HL-60 (cell line): ENCODE measurements around the gene C11orf54.

ENCODE experiments used
- DNase-seq, 2 experiments: peaks; one replicate each; pipeline ENCODE4 v3.0.0-alpha.2; 2010 to 2020; ENCODE audit warnings: low read depth in 1 of 2, low spot score in 1 of 2
- H3K27ac ChIP-seq: fragments of 250-450 bp; sonication (Bioruptor Pico); replicated peaks from 2 replicates; pipeline ENCODE4 v1.5.1; 2020; ENCODE audit warnings: mild to moderate bottlenecking, moderate library complexity
- H3K27me3 ChIP-seq: fragments of 250-450 bp; sonication (Bioruptor Pico); 2 replicates; pipeline ENCODE4 v1.5.1; 2021; ENCODE audit warnings: mild to moderate bottlenecking, moderate library complexity; ENCODE audit not compliant: insufficient read depth, poor library complexity, severe bottlenecking
- H3K4me3 ChIP-seq: replicated peaks from 2 replicates; pipeline ENCODE4 v1.5.1; 2011; ENCODE audit warnings: mild to moderate bottlenecking, control low read depth, low read length; ENCODE audit not compliant: insufficient read depth
- CTCF ChIP-seq: IDR thresholded peaks from one replicate; pipeline ENCODE4 v1.5.1; 2011; ENCODE audit warnings: low read length, control low read depth, inconsistent platforms; ENCODE audit not compliant: insufficient read depth
- GABPA ChIP-seq: IDR thresholded peaks from 2 replicates; pipeline ENCODE4 v1.6.1; 2012; ENCODE audit warnings: low read depth
- POLR2AphosphoS5 ChIP-seq: IDR thresholded peaks from 2 replicates; pipeline ENCODE4 v1.6.1; 2012; ENCODE audit warnings: low read depth
- SPI1 ChIP-seq: IDR thresholded peaks from 2 replicates; pipeline ENCODE4 v1.6.1; 2012; ENCODE audit warnings: low read depth, mild to moderate bottlenecking, borderline replicate concordance
- TF ChIP-seq, protein P1 (sequence below): IDR thresholded peaks from 2 replicates; pipeline ENCODE4 v1.6.1; 2012; ENCODE audit warnings: low read depth; ENCODE audit not compliant: insufficient replicate concordance

Gene C11orf54

DNA sequence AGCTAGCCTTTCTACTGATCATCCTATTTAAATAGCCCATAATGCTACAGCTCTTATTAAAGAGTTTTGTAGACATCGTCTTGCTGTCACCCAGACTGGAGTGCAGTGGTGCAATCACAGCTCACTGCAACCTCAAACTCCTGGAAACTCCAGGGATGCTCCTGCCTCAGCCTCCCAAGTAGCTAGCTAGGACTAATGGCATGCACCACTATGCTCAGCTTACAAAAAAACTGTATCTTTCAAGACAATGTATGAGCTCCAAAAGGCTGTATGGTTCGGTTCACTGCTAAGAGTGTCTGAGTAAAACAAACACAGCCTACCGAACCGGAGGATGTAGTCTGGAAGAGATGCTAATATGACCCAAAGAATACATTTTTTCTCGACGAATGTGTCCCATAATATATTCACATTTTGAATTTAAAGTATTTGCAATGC is 2.8 kb upstream of the C11orf54 start:
- Histone ChIP-seq H3K27me3 (no peaks in the 10 kb centered on the region), H3K4me3 (peak overlapping the region; percentile 90), H3K27ac (peak overlapping the region; percentile 98)
- DNase-seq, result no peak
- TF ChIP-seq CTCF (no peak), SPI1 (no peak), GABPA (no peak), POLR2AphosphoS5 (peak; percentile 69)
- TF ChIP-seq, protein P1, sequence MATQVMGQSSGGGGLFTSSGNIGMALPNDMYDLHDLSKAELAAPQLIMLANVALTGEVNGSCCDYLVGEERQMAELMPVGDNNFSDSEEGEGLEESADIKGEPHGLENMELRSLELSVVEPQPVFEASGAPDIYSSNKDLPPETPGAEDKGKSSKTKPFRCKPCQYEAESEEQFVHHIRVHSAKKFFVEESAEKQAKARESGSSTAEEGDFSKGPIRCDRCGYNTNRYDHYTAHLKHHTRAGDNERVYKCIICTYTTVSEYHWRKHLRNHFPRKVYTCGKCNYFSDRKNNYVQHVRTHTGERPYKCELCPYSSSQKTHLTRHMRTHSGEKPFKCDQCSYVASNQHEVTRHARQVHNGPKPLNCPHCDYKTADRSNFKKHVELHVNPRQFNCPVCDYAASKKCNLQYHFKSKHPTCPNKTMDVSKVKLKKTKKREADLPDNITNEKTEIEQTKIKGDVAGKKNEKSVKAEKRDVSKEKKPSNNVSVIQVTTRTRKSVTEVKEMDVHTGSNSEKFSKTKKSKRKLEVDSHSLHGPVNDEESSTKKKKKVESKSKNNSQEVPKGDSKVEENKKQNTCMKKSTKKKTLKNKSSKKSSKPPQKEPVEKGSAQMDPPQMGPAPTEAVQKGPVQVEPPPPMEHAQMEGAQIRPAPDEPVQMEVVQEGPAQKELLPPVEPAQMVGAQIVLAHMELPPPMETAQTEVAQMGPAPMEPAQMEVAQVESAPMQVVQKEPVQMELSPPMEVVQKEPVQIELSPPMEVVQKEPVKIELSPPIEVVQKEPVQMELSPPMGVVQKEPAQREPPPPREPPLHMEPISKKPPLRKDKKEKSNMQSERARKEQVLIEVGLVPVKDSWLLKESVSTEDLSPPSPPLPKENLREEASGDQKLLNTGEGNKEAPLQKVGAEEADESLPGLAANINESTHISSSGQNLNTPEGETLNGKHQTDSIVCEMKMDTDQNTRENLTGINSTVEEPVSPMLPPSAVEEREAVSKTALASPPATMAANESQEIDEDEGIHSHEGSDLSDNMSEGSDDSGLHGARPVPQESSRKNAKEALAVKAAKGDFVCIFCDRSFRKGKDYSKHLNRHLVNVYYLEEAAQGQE, result no peak

DNA sequence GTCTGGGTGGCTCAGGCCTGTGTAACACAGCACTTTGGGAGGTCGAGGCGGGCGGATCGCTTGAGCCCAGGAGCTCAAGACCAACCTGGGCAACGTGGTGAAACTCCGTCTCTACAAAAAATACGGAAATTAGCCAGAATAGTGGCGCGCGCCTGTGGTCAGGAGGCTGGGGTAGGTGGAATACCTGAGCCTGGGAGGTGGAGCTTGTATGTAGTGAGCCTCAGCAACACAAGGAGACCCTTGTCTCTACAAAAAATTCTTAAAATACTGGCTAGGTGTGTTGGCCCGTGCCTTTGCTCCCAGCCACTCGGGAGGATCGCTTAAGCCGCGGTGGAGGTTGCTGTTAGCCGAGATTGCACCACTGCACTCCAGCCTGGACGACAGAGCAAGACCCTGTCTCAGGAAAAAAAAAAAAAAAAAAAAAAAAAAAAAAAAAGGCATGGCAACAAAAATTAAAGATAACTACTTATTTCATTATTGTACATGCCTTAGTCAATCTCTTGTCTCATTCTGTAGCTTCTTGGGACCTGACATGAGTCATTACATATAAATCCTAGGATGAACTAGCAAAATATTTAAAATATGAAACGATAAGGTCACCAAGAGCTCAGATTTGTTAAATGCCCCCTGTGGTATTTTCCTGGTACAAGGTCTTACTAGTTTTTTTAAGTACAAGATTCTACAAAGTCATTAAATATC is 1.3 kb upstream of the C11orf54 start:
- Histone ChIP-seq H3K27ac (peak overlapping the region; percentile 98), H3K4me3 (peak overlapping the region; percentile 90), H3K27me3 (no peaks in the 10 kb centered on the region)
- TF ChIP-seq GABPA, result no peak
- TF ChIP-seq CTCF, result no peak
- TF ChIP-seq, protein P1, result no peak
- TF ChIP-seq POLR2AphosphoS5, result peak; percentile 55; the same call in 1 of the 2 replicates
- peak in 1 of 2 experiments; percentile 64 for DNase-seq

DNA sequence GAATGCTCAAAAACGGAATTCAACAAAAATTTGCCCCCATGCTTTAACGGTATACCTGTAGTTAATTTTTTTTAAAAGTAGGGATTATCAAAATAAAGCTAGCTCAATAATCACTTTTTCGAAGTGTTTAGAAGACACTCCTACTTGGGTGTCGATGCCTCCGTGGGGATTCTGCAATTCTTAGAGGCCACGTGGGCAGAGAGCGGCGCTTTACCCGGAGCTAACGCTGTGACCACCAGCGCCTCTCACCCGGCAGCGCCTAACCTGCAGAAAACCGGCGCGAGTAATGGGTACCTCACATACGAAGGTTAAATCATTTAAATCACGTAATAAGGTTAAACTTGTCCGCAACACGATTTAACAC is 760 bp upstream of the C11orf54 start:
- H3K4me3 ChIP-seq, result peak overlapping the region; percentile 90
- peak overlapping the region; percentile 98 for H3K27ac ChIP-seq
- H3K27me3 ChIP-seq, result no peaks in the 10 kb centered on the region
- TF ChIP-seq CTCF (no peak), GABPA (no peak), POLR2AphosphoS5 (no peak), SPI1 (no peak)
- TF ChIP-seq, protein P1, result no peak
- peak in 1 of 2 experiments; percentile 74 for DNase-seq
